WTC11 (cell line): ENCODE data around the gene NUDT3. TPM values are rescaled to one million over a fixed set of nuclear protein-coding genes. Genes with fewer than 3 reads are reported as not detected.

Experiments used
- ATAC-seq: fragments of 200-7000 bp; cut with Tn5 transposase; 2 replicates; pipeline ENCODE4 v1.10.0; 2021; ENCODE audit warnings: mild to moderate bottlenecking, moderate library complexity
- CTCF ChIA-PET: fragments of 300-600 bp; sonication (Branson Sonifier 250); formaldehyde crosslinking; loops from one replicate; lab custom pipeline; 2021; ENCODE audit warnings: antibody characterized with exemption; lab: Charles Lee
- POLR2A ChIA-PET: fragments of 350-600 bp; sonication (Branson Sonifier 250); formaldehyde crosslinking; loops from one replicate; lab custom pipeline; 2021; ENCODE audit warnings: antibody characterized with exemption; lab: Charles Lee
- DNase-seq: peaks from one replicate; pipeline ENCODE4 v3.0.0; 2021; ENCODE audit warnings: low spot score
- H3K27ac Mint-ChIP-seq: 2 replicates; pipeline ENCODE4 v1.8.0; 2021; ENCODE audit warnings: mixed read lengths
- H3K27me3 Mint-ChIP-seq: 2 replicates; pipeline ENCODE4 v1.8.0; 2021; ENCODE audit warnings: low read depth, mild to moderate bottlenecking, moderate library complexity, mixed read lengths
- H3K36me3 Mint-ChIP-seq: 2 replicates; pipeline ENCODE4 v1.8.0; 2021; ENCODE audit warnings: mixed read lengths
- H3K4me1 Mint-ChIP-seq: 2 replicates; pipeline ENCODE4 v1.8.0; 2022; ENCODE audit warnings: mixed read lengths
- H3K4me3 Mint-ChIP-seq: 2 replicates; pipeline ENCODE4 v1.8.0; 2021; ENCODE audit warnings: mild to moderate bottlenecking, moderate library complexity, mixed read lengths
- H3K9me3 Mint-ChIP-seq: 2 replicates; pipeline ENCODE4 v1.8.0; 2021; ENCODE audit warnings: mixed read lengths
- CTCF ChIP-seq: fragments of 200-600 bp; IDR thresholded peaks from 2 replicates; pipeline ENCODE4 v1.8.0; 2022; ENCODE audit warnings: antibody characterized with exemption
- FOXP4 ChIP-seq: sonication (generic); formaldehyde crosslinking; IDR thresholded peaks from 2 replicates; pipeline ENCODE4 v1.8.0; 2022; ENCODE audit warnings: mild to moderate bottlenecking, missing genetic modification reagents
- PREB ChIP-seq: sonication (generic); formaldehyde crosslinking; IDR thresholded peaks from 2 replicates; pipeline ENCODE4 v1.8.1; 2022; ENCODE audit warnings: mild to moderate bottlenecking, missing genetic modification reagents, moderate library complexity, borderline replicate concordance
- RORB ChIP-seq: fragments of 250-450 bp; sonication (Bioruptor Pico); IDR thresholded peaks from 2 replicates; pipeline ENCODE4 v1.9.0; 2021; ENCODE audit warnings: mild to moderate bottlenecking
- SMAD4 ChIP-seq: sonication (generic); formaldehyde crosslinking; IDR thresholded peaks from 2 replicates; pipeline ENCODE4 v1.8.0; 2022; ENCODE audit warnings: mild to moderate bottlenecking, missing genetic modification reagents
- SOX15 ChIP-seq: fragments of 250-450 bp; sonication (Bioruptor Pico); IDR thresholded peaks from 2 replicates; pipeline ENCODE4 v1.9.0; 2021; ENCODE audit warnings: mild to moderate bottlenecking
- ZBTB43 ChIP-seq: sonication (generic); formaldehyde crosslinking; IDR thresholded peaks from 2 replicates; pipeline ENCODE4 v1.8.1; 2023; ENCODE audit warnings: mild to moderate bottlenecking, missing genetic modification reagents
- ZNF219 ChIP-seq: sonication (generic); formaldehyde crosslinking; IDR thresholded peaks from 2 replicates; pipeline ENCODE4 v1.8.0; 2023; ENCODE audit warnings: missing genetic modification reagents, mild to moderate bottlenecking, borderline replicate concordance
- ZNF232 ChIP-seq: sonication (generic); formaldehyde crosslinking; IDR thresholded peaks from 2 replicates; pipeline ENCODE4 v1.8.0; 2022; ENCODE audit warnings: mild to moderate bottlenecking, missing genetic modification reagents
- ZNF425 ChIP-seq: fragments of 250-450 bp; sonication (Bioruptor Pico); conservative IDR thresholded peaks from 2 replicates; pipeline ENCODE4 v1.9.0; 2021; ENCODE audit warnings: mild to moderate bottlenecking
- ZNF532 ChIP-seq: fragments of 250-450 bp; sonication (Bioruptor Pico); IDR thresholded peaks from 2 replicates; pipeline ENCODE4 v1.9.0; 2021; ENCODE audit warnings: mild to moderate bottlenecking, borderline replicate concordance
- ZNF671 ChIP-seq: fragments of 250-450 bp; sonication (Bioruptor Pico); IDR thresholded peaks from 2 replicates; pipeline ENCODE4 v1.8.0; 2021; ENCODE audit warnings: mild to moderate bottlenecking
- ZSCAN18 ChIP-seq: fragments of 250-450 bp; sonication (Bioruptor Pico); IDR thresholded peaks from 2 replicates; pipeline ENCODE4 v2.1.2; 2022; ENCODE audit warnings: mild to moderate bottlenecking, moderate library complexity
- total RNA-seq: library from RNA; stranded (reverse); gene quantifications from 3 replicates; pipeline ENCODE4 v1.2.3, GENCODE V29; 2021

Gene NUDT3
- total RNA-seq, 1 experiment from 2014 or later = 30.0 TPM

GRCh38 chr6:34277763-34278112 is 114.7 kb downstream of the NUDT3 start (continued):
- TF ChIP-seq ZSCAN18 (CRISPR knock-in tag) = no peak
- TF ChIP-seq ZNF671 = no peak
- no peak for TF ChIP-seq ZNF532 (CRISPR knock-in tag)
- no peak for TF ChIP-seq SMAD4
- no peak for TF ChIP-seq ZNF232 (CRISPR knock-in tag)
- no peak for TF ChIP-seq ZNF425 (CRISPR knock-in tag)
- no peak for TF ChIP-seq CTCF
- no peak for TF ChIP-seq ZNF219
- TF ChIP-seq PREB (CRISPR knock-in tag) = no peak

GRCh38 chr6:34276881-34277762 is 115.3 kb downstream of the NUDT3 start:
- H3K27me3 Mint-ChIP-seq = no peaks in the 10 kb centered on the region
- ChIA-PET POLR2A (no interaction called here), CTCF (interaction anchor here (1.0 to 1.2 kb wide), 2 partner anchors 27 to 114 kb away, joined by 3 read pairs; no protein-coding TSS in a partner anchor)
- H3K27ac Mint-ChIP-seq = peak overlapping the region; percentile 28; the same call in 1 of the 2 replicates
- H3K36me3 Mint-ChIP-seq = 0 out of 2 replicates have a peak, but pooled peaks cover 3% of the 10 kb centered on the region
- H3K4me3 Mint-ChIP-seq = no peak overlapping the region
- no peaks in the 10 kb centered on the region for H3K9me3 Mint-ChIP-seq
- TF ChIP-seq ZBTB43 (CRISPR knock-in tag) = no peak
- no peak for TF ChIP-seq RORB (CRISPR knock-in tag)
- TF ChIP-seq SOX15 (CRISPR knock-in tag) = no peak
- no peak for TF ChIP-seq FOXP4 (CRISPR knock-in tag)
- H3K4me1 Mint-ChIP-seq = peaks cover 5% of the 10 kb centered on the region
- ATAC-seq (no peak), DNase-seq (no peak)
